GM18907 (cell line): ENCODE results near the gene PNO1.
A peak's percentile ranks its signal among the peaks of the same experiment; 100 is the strongest.

Source experiments
- ATAC-seq: cut with Tn5 transposase; IDR thresholded peaks from one replicate; pipeline ENCODE4 v1.9.1; 2021; ENCODE audit warnings: mild to moderate bottlenecking, moderate library complexity; ENCODE audit not compliant: unreplicated experiment

Gene PNO1

DNA sequence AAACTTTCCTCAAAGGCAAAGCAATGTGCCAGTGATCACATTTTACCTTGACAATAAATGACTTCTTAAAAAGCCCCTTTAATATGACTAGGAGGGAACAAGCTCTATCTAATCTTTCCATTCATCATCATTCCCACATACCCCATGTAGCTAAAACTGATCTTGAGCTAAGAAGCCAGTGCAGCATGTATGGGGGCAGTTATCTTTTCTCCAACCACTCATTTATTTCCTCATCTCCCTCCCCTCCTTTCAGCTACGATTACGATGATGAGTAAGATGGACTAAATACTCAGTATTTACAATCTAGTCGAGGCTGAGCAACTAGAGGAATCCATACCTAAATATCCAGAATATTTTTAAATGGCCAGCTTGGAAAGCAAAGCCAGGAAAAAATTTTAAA is 35.5 kb downstream of the PNO1 start:
- ATAC-seq = no peak

DNA sequence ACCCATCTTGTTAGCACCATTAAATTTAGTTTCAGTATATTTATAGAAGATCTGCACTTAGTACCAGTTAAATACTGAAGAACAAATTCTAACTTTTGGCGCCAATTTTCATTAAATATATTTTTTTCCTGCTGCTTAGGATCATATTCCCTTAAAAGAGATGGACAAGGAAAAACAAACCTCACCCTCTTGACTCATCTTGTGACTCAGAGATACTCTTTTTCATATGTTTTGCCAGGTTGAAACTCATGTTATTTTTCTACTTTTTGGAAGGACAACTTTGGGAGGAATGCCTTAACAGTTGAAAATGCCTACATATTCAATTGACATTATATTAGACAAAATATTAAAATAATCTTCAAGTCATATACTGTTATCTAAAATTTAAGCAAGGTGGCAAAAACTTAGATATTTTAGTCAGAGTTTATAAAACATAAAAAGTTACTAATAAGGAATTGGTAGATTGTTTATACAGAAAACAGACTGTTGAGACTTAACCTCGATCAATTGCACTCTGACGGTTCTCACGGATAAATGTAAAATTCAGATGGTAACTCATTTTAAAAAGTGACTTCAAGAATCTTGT is 36.2 kb downstream of the PNO1 start:
- ATAC-seq = no peak

DNA sequence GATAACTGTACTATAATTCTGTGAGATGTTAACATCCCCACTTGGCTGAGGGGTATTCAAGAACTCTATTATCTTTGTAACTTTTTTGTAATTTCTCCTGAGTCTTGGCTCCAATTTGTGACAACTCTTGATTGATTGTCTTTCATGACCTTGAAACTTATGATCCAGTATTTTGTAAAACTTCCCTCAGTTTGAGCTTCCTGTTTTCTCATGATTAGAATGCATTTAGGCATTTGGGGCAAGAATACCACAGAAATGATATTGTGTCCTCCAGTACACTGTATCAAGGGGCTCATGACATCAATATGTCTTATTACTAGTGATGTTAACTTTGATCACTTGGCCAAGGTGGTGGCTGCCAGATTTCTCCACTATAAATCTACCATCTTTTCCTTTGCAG is 37.4 kb downstream of the PNO1 start:
- ATAC-seq = no peak

DNA sequence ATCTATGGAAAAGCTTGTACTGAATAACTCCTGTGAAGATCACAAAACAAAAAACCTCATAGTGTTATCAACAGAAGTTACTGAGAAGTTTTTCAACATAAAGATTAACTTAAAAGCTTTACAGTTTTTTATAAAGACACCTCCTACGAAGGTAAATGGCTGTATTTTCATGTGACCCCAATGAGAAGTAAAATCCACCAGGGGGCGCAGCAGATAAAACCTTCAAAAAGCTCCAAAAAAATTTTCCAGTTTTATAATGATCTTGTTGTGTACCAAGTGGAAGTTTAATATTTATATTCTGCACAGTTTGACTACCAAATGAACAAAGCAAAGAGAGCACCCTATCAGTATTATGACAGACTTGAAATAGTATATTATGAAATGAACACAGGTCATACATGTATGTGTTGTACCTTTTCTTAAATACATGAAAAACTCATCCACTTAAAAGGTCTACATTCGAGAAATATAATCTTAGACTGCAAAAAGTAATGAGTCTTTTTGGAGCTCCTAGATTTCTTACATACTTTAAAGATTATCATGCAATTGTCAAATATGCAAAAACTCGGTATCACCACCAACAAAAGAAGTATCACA is 38.5 kb downstream of the PNO1 start:
- no peak for ATAC-seq

DNA sequence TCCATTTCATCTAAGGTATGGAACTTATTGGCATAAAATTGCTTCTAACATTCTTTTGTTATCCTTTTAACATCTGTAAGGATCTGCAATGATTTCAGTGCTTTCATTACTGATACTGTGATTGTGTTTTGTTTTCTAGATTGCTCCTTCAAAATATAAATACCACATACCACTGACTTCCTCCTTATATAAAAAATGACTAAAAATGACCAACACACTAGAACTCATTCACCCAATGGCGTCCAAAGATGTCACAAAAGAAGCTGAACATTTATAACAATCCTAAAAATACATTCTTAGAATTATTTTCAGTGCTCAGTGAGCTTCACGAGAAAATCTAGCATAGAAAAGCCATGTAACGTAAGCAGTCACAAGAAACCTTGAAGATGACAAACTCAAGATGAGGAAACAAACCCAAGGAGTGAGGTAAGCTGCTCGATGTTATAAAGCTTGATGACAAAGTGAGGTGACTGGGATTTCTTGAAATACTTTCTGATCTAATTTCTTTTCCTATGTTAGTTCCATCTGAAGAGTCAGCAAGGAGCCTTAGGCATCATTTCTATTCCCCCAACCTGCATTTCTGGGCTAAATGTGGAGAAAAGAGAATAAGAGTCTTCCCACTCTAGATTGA is 42.6 kb downstream of the PNO1 start:
- ATAC-seq = no peak

DNA sequence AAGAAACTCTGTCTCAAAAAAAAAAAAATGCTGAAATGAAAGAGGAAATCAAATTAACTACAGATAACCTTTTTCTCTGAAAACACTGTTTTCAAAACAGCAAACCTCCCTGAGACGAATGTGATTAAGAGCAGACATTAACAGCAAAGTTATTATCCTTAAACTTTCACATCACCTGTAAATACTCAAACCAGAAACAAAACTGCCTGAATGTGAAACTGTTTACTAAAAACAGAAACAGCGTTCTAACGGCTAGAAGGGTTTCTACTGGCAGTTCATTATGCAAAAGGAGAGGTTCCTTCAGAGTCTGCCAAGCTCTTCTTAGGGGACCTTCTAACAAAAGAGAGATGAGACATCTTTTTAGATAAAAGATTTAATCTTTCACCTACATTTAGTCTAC is 45.9 kb downstream of the PNO1 start:
- peak; percentile 96 for ATAC-seq

DNA sequence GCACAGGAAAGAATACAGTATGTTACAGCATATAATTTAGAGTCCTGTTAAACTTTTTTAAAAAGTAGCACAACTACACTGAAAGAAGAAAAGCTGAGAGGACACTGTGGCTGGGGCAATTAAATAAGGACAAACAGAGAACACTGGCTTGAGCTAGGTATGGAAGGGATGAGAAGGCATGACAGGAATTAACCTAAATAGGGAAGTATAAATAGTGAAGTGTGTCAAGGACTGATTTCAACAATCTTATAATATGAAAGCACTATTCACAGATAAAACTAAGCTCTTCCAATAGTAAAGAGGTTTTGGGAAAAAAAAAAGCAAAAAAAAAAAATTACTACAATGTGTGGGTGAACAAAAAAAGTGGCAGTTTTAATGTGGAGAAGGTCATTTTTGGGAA is 49.1 kb downstream of the PNO1 start:
- no peak for ATAC-seq

DNA sequence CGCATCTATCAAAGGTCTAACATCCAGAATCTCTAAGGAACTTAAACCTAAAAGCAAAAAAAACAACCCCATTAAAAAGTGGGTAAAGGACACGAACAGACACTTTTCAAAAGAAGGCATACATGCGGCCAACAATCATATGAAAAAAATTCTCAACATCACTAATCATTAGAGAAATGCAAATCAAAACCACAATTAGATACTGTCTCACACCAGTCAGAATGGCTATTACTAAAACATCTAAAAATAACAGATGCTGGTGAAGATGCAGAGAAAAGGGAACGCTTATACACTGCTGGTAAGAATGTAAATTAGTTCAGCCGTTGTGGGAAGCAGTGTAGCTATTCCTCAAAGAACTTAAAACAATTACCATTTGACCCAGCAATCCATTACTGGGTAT is 56.7 kb downstream of the PNO1 start:
- peak; percentile 78 for ATAC-seq

DNA sequence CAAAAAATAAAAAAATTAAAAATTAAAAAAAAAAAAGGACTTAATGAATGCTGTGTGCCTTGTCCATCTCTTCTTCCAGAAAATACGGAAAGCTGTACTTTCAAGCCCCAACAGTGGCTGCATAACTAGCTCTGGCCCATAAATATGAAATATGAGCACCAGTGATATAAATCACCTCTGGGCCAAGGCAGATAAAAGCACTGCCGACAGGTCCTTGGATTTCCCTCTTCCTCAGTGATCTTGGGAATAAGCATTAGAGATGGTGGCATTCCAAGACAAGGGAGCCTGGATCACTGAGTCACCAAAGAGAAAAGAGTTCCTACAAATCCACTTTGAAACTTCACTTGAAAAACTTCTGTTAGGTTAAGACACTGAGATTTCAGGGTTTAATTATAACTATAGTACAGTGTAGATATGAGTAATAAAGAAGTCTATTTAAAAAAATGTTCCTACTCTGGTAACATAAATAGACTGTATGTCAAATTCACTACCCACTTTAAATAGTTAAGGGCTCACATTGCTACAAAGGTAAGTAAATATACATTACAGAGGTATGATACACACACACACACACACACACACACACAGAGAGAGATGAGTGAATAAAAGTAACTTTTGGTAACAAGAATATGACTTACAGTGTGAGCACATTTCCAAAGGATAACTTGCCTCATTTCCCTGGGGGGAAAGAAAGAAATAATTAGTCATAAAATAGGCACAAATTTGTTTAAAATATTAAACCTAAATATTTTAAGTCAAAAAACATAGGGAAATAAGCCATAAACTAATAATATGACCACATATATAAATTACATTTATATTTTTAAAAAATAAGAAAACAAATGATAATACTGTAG is 59.0 kb downstream of the PNO1 start:
- ATAC-seq = no peak

DNA sequence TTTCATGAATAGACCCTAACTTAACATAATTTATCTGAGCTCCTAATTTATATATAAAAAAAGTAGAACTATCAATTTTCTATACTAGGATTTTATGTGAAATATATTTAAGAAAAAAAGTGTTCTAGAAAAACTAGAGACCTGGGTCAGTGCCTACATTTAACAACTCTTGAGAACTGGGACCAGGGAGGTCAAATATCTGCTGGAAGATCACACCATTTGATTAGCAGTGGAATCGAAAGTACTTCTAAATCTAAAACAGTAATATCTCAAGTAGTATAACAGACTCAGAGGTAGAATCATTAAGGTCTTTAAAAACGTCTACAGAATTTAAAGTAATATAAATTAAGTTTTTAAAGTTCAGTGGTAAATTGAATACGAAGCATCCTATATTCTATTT is 60.0 kb downstream of the PNO1 start:
- no peak for ATAC-seq

DNA sequence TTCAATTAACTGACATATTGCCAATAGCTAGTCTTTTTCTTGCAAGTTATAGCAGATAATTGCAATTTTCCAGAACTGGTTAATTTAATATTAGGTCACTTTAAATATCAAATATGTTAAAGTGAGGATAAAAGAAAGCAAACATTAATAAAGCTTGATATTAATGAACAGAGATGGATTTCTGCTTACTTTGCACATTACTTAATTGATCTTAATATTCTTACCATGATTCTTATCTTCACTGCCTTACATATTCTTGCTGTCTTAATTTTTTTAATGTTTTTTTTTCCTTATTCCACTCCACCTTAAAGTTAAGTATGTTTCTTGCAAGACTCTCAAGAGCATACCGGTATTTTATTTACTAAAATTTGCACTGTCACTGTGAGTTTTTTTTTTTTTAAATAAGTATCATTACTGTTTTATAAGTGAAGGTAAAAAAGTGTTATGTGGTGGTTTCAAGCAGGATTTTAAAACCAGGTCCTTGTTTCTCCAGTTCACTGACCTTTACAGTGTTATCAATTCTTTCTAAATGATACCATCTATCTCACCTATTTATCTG is 60.7 kb downstream of the PNO1 start:
- no peak for ATAC-seq

DNA sequence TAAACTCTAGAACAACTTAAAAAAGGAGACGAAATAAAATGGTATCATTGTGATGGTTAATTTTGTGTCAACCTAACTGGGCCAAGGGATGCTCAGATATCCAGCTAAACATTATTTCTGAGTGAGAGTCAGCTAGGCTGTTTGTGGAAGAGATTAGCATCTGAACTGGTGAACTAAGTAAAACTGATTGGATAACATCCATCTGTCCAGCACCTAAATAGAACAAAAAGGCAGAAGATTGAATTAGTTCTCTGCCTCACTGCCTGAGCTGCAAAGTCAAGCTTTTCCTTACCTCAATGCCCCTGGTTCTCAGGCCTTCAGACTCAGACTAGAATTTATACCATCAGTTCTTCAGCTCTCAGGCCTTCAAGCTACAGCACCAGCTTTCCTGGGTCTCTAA is 64.6 kb downstream of the PNO1 start:
- no peak for ATAC-seq

DNA sequence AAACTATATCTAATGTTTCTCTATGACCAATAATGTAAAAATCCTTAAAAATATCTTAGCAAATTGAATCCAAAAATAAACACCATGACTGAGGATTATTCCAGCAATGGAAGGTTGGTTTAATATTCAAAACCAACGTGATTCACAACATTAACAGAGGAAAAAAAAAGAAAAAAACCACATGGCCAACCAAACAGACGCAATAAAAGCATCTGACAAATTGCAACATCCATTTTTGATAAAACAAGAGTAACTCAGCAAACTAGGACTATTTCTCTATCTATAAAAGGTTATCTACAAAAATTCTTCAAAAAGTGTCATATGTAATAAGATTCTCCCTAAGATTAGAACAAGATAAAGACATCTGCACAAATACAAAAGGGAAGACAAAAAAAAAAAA is 65.7 kb downstream of the PNO1 start:
- ATAC-seq = no peak

DNA sequence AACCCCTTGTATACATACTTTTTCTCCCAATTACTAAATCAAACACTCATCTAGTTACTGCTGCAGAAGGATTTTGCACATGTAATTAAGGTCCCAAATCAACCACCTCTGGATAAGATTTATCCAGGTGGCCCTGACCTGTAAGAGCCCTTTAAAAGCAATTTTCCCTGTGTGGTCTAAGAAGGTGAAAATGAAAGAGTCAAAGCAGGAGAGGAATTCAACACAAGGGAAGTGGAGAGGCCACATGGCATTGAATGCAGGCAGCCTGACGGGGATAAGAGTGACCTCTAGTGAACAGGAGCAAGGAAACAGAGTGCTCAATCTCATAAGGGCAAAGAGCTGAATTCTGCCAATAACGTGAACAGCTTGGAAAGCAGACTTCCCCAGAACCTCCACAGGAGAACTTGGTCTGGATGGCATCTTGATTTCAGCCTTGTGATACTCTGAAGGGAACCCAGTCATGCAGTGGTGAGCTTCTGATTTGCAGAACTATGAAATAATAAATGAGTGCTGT is 67.5 kb downstream of the PNO1 start:
- peak; percentile 82 for ATAC-seq
